C4-2B (cell line): ENCODE measurements around the gene VAV3.
"Not testable (repeated sequence)": the region's sequence is repeated elsewhere in the genome, so short reads cannot be mapped to it uniquely, and the experiment has no call there.

Experiments used
- H3K27ac ChIP-seq: fragments of 450-650 bp; 2 replicates; pipeline ENCODE4 v1.5.1; 2017
- CTCF ChIP-seq: fragments of 450-650 bp; conservative IDR thresholded peaks from 2 replicates; pipeline ENCODE4 v1.5.1; 2017; ENCODE audit warnings: mild to moderate bottlenecking
- ZFX ChIP-seq: fragments of 450-650 bp; IDR thresholded peaks from 2 replicates; pipeline ENCODE4 v1.6.1; 2017

VAV3 gene

GRCh38 chr1:107662971-107663370, 302.0 kb downstream of the VAV3 start:
- H3K27ac ChIP-seq: no peak overlapping the region
- TF ChIP-seq ZFX (no peak), CTCF (no peak)

- TF ChIP-seq ZFX: no peak
- TF ChIP-seq CTCF: no peak
Observed at GRCh38 chr1:107661158-107661557, 303.8 kb downstream of the VAV3 start.

GRCh38 chr1:107659961-107660360, 305.0 kb downstream of the VAV3 start:
- TF ChIP-seq ZFX: no peak
- TF ChIP-seq CTCF: no peak
- no peak overlapping the region for H3K27ac ChIP-seq

More at GRCh38 chr1:107661158-107661557, 303.8 kb downstream of the VAV3 start:
- H3K27ac ChIP-seq: no peak overlapping the region

- TF ChIP-seq CTCF: no peak
- no peak for TF ChIP-seq ZFX
- no peak overlapping the region for H3K27ac ChIP-seq
Observed at GRCh38 chr1:107657356-107657755, 307.6 kb downstream of the VAV3 start.

GRCh38 chr1:107653765-107654164, 311.2 kb downstream of the VAV3 start:
- TF ChIP-seq CTCF (no peak), ZFX (no peak)

GRCh38 chr1:107653005-107653404, 312.0 kb downstream of the VAV3 start:
- no peak for TF ChIP-seq ZFX
- TF ChIP-seq CTCF: no peak
- no peak overlapping the region for H3K27ac ChIP-seq

More at GRCh38 chr1:107653765-107654164, 311.2 kb downstream of the VAV3 start:
- H3K27ac ChIP-seq: no peak overlapping the region

GRCh38 chr1:107650825-107651224, 314.2 kb downstream of the VAV3 start:
- not testable (repeated sequence) for H3K27ac ChIP-seq

- H3K27ac ChIP-seq: no peak overlapping the region
- TF ChIP-seq CTCF (no peak), ZFX (no peak)
Observed at GRCh38 chr1:107649023-107649422, 316.0 kb downstream of the VAV3 start.
